HepG2 (cell line): Measurements from ENCODE around the gene EEF1AKMT4. TPM values are rescaled to one million over a fixed set of nuclear protein-coding genes. Genes with fewer than 3 reads are reported as not detected.

Experiments used
- AKNA ChIP-seq: sonication (generic); formaldehyde crosslinking; IDR thresholded peaks from 2 replicates; pipeline ENCODE4 v1.4.0; 2020; ENCODE audit warnings: missing genetic modification reagents, borderline replicate concordance
- FUBP1 ChIP-seq: sonication (generic); formaldehyde crosslinking; IDR thresholded peaks from 2 replicates; pipeline ENCODE4 v1.5.1; 2020; ENCODE audit warnings: missing genetic modification reagents, mild to moderate bottlenecking, borderline replicate concordance
- GABPB1 ChIP-seq: IDR thresholded peaks from 2 replicates; pipeline ENCODE4 v1.6.1; 2016; ENCODE audit warnings: mild to moderate bottlenecking, missing genetic modification reagents, moderate library complexity, missing compliant biosample characterization
- HNF4G ChIP-seq, 2 experiments: sonication (generic) in 1 of 2; formaldehyde crosslinking in 1 of 2; IDR thresholded peaks; 2 replicates each; pipeline versions ENCODE4 v1.4.0 to v1.6.1; 2011 to 2020; ENCODE audit warnings: borderline replicate concordance in 2 of 2, low read depth in 2 of 2, mild to moderate bottlenecking in 2 of 2, low read length in 1 of 2, missing genetic modification reagents in 1 of 2, moderate library complexity in 1 of 2
- KLF16 ChIP-seq, 2 experiments: sonication (generic) in 1 of 2; formaldehyde crosslinking in 1 of 2; IDR thresholded peaks; 2 replicates each; pipeline versions ENCODE4 v1.6.1 to v1.8.0; 2016 to 2023; ENCODE audit warnings: missing genetic modification reagents in 2 of 2, missing compliant biosample characterization in 1 of 2
- NFIB ChIP-seq: sonication (generic); formaldehyde crosslinking; IDR thresholded peaks from 2 replicates; pipeline ENCODE4 v1.9.0; 2021; ENCODE audit warnings: missing genetic modification reagents, mild to moderate bottlenecking, borderline replicate concordance
- RXRA ChIP-seq: sonication (generic); formaldehyde crosslinking; IDR thresholded peaks from 2 replicates; pipeline ENCODE4 v1.5.1; 2020; ENCODE audit warnings: missing genetic modification reagents
- THAP11 ChIP-seq: IDR thresholded peaks from 2 replicates; pipeline ENCODE4 v1.6.1; 2016; ENCODE audit warnings: missing biosample characterization, missing genetic modification reagents
- YEATS2 ChIP-seq: sonication (generic); formaldehyde crosslinking; IDR thresholded peaks from 2 replicates; pipeline ENCODE4 v1.4.0; 2020; ENCODE audit warnings: missing genetic modification reagents, borderline replicate concordance
- ZBTB8A ChIP-seq: sonication (generic); formaldehyde crosslinking; IDR thresholded peaks from 2 replicates; pipeline ENCODE4 v1.4.0; 2020; ENCODE audit warnings: mild to moderate bottlenecking, low read depth, missing genetic modification reagents, borderline replicate concordance
- ZFP91 ChIP-seq: sonication (generic); formaldehyde crosslinking; IDR thresholded peaks from 2 replicates; pipeline ENCODE4 v1.9.0; 2022; ENCODE audit warnings: missing genetic modification reagents, mild to moderate bottlenecking, borderline replicate concordance
- ZNF543 ChIP-seq: sonication (generic); formaldehyde crosslinking; IDR thresholded peaks from 2 replicates; pipeline ENCODE4 v1.4.0; 2020; ENCODE audit warnings: mild to moderate bottlenecking, missing genetic modification reagents
- ZNF580 ChIP-seq: IDR thresholded peaks from 2 replicates; pipeline ENCODE4 v1.6.1; 2016; ENCODE audit warnings: low read depth, borderline replicate concordance
- ZNF704 ChIP-seq: sonication (generic); formaldehyde crosslinking; IDR thresholded peaks from 2 replicates; pipeline ENCODE4 v1.8.1; 2023; ENCODE audit warnings: mild to moderate bottlenecking, inconsistent platforms, moderate library complexity, missing genetic modification reagents, borderline replicate concordance
- ZNF740 ChIP-seq: sonication (generic); formaldehyde crosslinking; IDR thresholded peaks from 2 replicates; pipeline ENCODE4 v1.4.0; 2020; ENCODE audit warnings: missing genetic modification reagents
- ZNF766 ChIP-seq: sonication (generic); formaldehyde crosslinking; IDR thresholded peaks from 2 replicates; pipeline ENCODE4 v1.5.0; 2020; ENCODE audit warnings: missing genetic modification reagents, borderline replicate concordance
- polyA plus RNA-seq, 8 experiments: library from polyadenylated mRNA; depleted of rRNA in 3 of 8; stranded (reverse) in 7 of 8; unstranded in 1 of 8; fragments of >200 nt; fragmentation: Illumina TruSeq in 4 of 8; extraction: Trizol in 4 of 8; gene quantifications; 2 replicates each; pipeline versions ENCODE4 v1.2.1 to v1.2.3, GENCODE V29; 2011 to 2016; ENCODE audit warnings: low read depth in 4 of 8, missing spikeins in 1 of 8, mixed read lengths in 1 of 8; ENCODE audit not compliant: insufficient read depth in 1 of 8
- total RNA-seq, 5 experiments: library from RNA; depleted of rRNA; stranded (reverse); fragments of >200 nt; fragmentation: Illumina TruSeq; extraction: Trizol; gene quantifications; 2 replicates each; pipeline ENCODE4 v1.2.3, GENCODE V29; 2016; ENCODE audit warnings: low read depth in 1 of 5

Gene EEF1AKMT4
- total and polyA plus RNA-seq, 2 of the 13 experiments (the other 11 are each of a cell fraction or from before 2014, with no cell fraction given) = 13.1 to 15.8 TPM

GRCh38 chr3:184249412-184250166, at the start of gene EEF1AKMT4 (continued):
- TF ChIP-seq ZNF704 (CRISPR knock-in tag) = peak; percentile 62
- TF ChIP-seq AKNA (CRISPR knock-in tag) = peak; percentile 48; the same call in 1 of the 2 replicates
- peak; percentile 71; the same call in 1 of the 2 replicates for TF ChIP-seq YEATS2 (CRISPR knock-in tag)
- 0 out of 2 replicates have a peak, but pooled peaks have one; percentile 42 for TF ChIP-seq ZFP91 (CRISPR knock-in tag)
- peak; percentile 56; the same call in 1 of the 2 replicates for TF ChIP-seq ZNF580 (CRISPR knock-in tag)
- TF ChIP-seq THAP11 (CRISPR knock-in tag) = peak; percentile 88
- peak in 1 of 2 experiments; percentile 43; a peak in 1 of 4 replicates for TF ChIP-seq KLF16 (CRISPR knock-in tag; IDR thresholded peaks at IDR 0.05)
- TF ChIP-seq RXRA (CRISPR knock-in tag) = no peak
- no peak for TF ChIP-seq FUBP1 (CRISPR knock-in tag)
- peak; percentile 88 for TF ChIP-seq GABPB1 (CRISPR knock-in tag)
- no peak for TF ChIP-seq NFIB (CRISPR knock-in tag)
- no peak for TF ChIP-seq ZNF740 (CRISPR knock-in tag)
- TF ChIP-seq ZNF543 (CRISPR knock-in tag) = peak; percentile 77; the same call in 1 of the 2 replicates
- 0 out of 2 replicates have a peak, but pooled peaks have one; percentile 18 for TF ChIP-seq ZNF766 (CRISPR knock-in tag)
- no peak for TF ChIP-seq ZBTB8A (CRISPR knock-in tag)
- TF ChIP-seq HNF4G (IDR thresholded peaks at IDR 0.05; ENCODE audit: borderline replicate concordance, low read depth, low read length) = peak; percentile 19; the same call in 1 of the 2 replicates
- no peak for TF ChIP-seq HNF4G (CRISPR knock-in tag; IDR thresholded peaks at IDR 0.05; ENCODE audit: borderline replicate concordance, low read depth)
